CD4-positive, alpha-beta T cell treated with Interleukin-12 subunit alpha and Interleukin-12 subunit beta, for 1 hour (primary cell): ENCODE measurements around the gene SPEG.

ENCODE experiments used
- DNase-seq: peaks from one replicate; pipeline ENCODE4 v3.0.0-alpha.2; 2020

SPEG gene

GRCh38 chr2:219444566-219445091 lies 10.0 kb downstream of the SPEG start:
- no peak for DNase-seq

GRCh38 chr2:219445220-219445640 lies 10.6 kb downstream of the SPEG start:
- DNase-seq = no peak

- DNase-seq = no peak
Measured at GRCh38 chr2:219446101-219446504, 11.5 kb downstream of the SPEG start.

DNA sequence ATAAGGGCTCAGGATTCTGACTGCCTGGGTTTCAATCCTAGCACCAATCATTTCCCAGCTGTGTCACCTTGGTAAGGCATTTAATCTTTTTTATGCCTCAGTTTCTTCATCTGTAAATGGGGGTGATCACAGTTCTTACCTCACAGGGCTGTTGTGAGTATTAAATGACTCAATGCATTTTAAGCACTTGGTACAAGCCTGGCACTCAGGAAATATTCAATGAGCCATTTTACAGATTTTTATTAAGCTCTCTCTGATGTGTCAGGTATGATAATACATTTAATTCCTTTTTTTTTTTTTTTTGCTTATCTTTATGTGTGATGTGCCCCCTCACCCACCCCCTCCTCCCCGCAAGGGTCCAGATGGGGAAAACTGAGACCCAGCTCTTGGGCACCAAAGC lies 12.0 kb downstream of the SPEG start:
- DNase-seq = no peak

GRCh38 chr2:219447242-219448098 lies 12.8 kb downstream of the SPEG start:
- no peak for DNase-seq

DNA sequence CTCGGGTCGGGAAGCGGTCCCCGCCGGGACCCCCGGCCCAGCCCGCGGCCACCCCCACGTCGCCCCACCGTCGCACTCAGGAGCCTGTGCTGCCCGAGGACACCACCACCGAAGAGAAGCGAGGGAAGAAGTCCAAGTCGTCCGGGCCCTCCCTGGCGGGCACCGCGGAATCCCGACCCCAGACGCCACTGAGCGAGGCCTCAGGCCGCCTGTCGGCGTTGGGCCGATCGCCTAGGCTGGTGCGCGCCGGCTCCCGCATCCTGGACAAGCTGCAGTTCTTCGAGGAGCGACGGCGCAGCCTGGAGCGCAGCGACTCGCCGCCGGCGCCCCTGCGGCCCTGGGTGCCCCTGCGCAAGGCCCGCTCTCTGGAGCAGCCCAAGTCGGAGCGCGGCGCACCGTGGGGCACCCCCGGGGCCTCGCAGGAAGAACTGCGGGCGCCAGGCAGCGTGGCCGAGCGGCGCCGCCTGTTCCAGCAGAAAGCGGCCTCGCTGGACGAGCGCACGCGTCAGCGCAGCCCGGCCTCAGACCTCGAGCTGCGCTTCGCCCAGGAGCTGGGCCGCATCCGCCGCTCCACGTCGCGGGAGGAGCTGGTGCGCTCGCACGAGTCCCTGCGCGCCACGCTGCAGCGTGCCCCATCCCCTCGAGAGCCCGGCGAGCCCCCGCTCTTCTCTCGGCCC lies 13.6 kb downstream of the SPEG start:
- no peak for DNase-seq

GRCh38 chr2:219448776-219449341 lies 14.2 kb downstream of the SPEG start:
- DNase-seq = no peak

- no peak for DNase-seq
Measured at GRCh38 chr2:219449609-219450008, 15.0 kb downstream of the SPEG start.

- DNase-seq = no peak
Measured at GRCh38 chr2:219451661-219452360, 17.2 kb downstream of the SPEG start.

GRCh38 chr2:219452361-219453317 lies 18.0 kb downstream of the SPEG start:
- DNase-seq = no peak

DNA sequence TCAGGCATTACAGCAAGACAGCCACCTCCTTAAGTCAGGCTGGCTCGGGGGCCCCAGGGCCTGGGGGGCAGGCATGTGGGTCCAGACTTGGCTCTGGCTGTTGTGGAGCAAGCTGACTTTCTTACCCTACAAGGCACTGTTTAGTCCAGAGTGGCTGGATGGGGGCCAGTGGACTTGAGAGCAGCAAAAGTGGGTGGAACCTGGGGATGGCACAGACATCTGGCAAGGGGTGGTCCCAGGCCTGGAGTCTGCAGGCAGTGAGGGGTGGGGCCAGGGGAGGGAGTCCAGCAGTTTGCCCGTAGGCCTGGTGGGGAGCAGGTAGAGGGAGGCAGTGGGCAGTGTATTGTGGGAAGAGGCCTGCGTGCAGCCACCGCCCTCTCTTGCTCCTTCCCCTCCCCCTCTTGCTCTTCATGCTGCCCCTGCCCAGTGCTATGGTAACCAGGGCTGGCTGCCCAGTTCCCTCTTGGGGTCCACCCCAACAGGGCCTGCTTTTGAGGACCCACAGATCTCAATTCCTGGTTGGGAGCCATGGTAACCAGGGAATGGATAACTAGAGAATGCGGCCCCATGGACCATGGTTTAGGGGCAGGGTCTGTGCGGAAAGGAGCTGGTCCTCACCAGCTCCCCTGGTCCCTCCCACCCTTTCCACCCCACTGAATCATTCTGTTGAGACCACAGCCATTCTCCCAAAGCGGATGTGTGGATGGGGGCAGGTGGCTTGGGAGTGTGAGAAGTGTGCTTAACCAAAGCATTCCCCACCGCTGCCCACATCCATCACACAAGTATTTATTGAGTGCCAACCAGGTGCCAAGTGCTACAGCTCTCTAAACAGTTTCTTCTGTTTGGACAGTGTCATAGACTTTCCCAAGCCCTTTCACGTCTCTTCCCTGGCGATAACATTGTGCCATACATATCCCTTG lies 19.3 kb downstream of the SPEG start:
- no peak for DNase-seq

- DNase-seq = no peak
Measured at GRCh38 chr2:219455581-219455980, 20.9 kb downstream of the SPEG start.

- no peak for DNase-seq
Measured at GRCh38 chr2:219457784-219458369, 23.2 kb downstream of the SPEG start.

DNA sequence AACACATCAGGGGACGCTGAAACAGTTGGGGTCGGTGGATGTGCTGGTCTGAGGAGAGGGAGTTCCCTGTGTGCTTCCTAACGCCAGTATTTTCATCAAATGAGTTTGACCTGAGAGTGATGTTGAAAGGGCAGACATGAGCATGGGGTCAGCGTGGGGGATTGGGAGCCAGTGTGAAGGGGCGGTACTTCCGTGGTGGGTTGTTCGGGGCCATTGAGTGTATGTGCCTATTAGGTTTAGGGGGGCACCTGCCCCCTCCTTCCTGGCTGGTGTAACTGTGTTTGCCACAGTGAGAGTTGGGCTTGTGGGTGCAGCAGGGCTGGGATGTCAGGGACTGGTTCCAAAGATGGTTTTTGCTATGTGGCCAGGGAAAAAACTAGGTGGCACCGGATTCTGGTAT lies 24.4 kb downstream of the SPEG start:
- no peak for DNase-seq

- DNase-seq = peak; percentile 38
Measured at GRCh38 chr2:219459460-219460311, 25.0 kb downstream of the SPEG start.

GRCh38 chr2:219460424-219460926 lies 25.8 kb downstream of the SPEG start:
- DNase-seq = no peak

DNA sequence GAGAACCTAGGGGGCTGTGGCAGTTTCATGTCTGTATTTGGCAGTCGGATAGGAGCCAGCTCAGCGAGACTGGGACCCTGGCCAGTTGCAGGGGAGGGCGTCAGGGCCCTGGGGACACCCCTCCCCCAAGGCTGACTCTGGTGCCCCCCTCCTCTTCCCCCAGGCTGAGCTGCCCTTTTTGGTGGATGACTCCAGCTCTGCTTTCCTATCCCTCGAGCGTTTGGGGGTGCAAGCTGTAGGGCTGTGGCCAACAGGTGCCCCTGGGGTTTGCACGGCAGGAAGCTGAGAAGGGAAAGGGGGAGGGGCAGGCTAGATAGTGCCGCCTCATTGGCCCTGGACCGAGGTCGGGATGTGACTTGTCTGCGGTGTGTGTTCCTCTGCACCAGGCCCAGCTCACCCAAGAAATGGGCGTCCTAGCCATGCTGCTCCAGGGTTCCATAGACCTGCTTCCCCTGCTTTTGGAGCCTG lies 26.4 kb downstream of the SPEG start:
- DNase-seq = no peak

- DNase-seq = no peak
Measured at GRCh38 chr2:219461669-219462068, 27.0 kb downstream of the SPEG start.

- no peak for DNase-seq
Measured at GRCh38 chr2:219462349-219462748, 27.7 kb downstream of the SPEG start.
